Measurements from ENCODE around the gene FAF1.

The FAF1 gene

GRCh38 chr1:50559421-50559820 is 400.6 kb downstream of the FAF1 start:
- Histone ChIP-seq H3K4me3 (no peak overlapping the region), H3K27ac (no peak overlapping the region)
- TF ChIP-seq CTCF (IDR thresholded peaks at IDR 0.05): no peak
- no peak for DNase-seq (ENCODE audit: low spot score)

- no peak overlapping the region for H3K4me3 ChIP-seq
- no peak overlapping the region for H3K27ac ChIP-seq
- no peak for DNase-seq (ENCODE audit: low spot score)
- no peak for TF ChIP-seq CTCF (IDR thresholded peaks at IDR 0.05)
Observed at GRCh38 chr1:50553921-50554320, 406.1 kb downstream of the FAF1 start.

GRCh38 chr1:50548243-50548642 is 411.8 kb downstream of the FAF1 start:
- H3K4me3 ChIP-seq: no peak overlapping the region
- TF ChIP-seq CTCF (IDR thresholded peaks at IDR 0.05): no peak
- no peak for DNase-seq (ENCODE audit: low spot score)
- no peak overlapping the region for H3K27ac ChIP-seq

GRCh38 chr1:50542362-50542761 is 417.7 kb downstream of the FAF1 start:
- Histone ChIP-seq H3K27ac (no peak overlapping the region), H3K4me3 (no peak overlapping the region)
- DNase-seq (ENCODE audit: low spot score): no peak
- no peak for TF ChIP-seq CTCF (IDR thresholded peaks at IDR 0.05)

- H3K27ac ChIP-seq: no peak overlapping the region
- TF ChIP-seq CTCF (IDR thresholded peaks at IDR 0.05): no peak
- no peak for DNase-seq (ENCODE audit: low spot score)
- no peak overlapping the region for H3K4me3 ChIP-seq
Observed at GRCh38 chr1:50538476-50538875, 421.6 kb downstream of the FAF1 start.

- no peak for DNase-seq (ENCODE audit: low spot score)
- no peak overlapping the region for H3K4me3 ChIP-seq
- TF ChIP-seq CTCF (IDR thresholded peaks at IDR 0.05): no peak
- no peak overlapping the region for H3K27ac ChIP-seq
Observed at GRCh38 chr1:50531601-50532000, 428.5 kb downstream of the FAF1 start.

- Histone ChIP-seq H3K4me3 (no peak overlapping the region), H3K27ac (no peak overlapping the region)
- no peak for DNase-seq (ENCODE audit: low spot score)
- no peak for TF ChIP-seq CTCF (IDR thresholded peaks at IDR 0.05)
Observed at GRCh38 chr1:50531027-50531426, 429.0 kb downstream of the FAF1 start.

Data from coronary artery (tissue), 2 donors.